GM21723 (cell line): ENCODE measurements around the gene VIT.
"Not testable (repeated sequence)": the region's sequence is repeated elsewhere in the genome, so short reads cannot be mapped to it uniquely, and the experiment has no call there.

Source experiments
- ATAC-seq: cut with Tn5 transposase; IDR thresholded peaks from one replicate; pipeline ENCODE4 v1.9.1; 2021; ENCODE audit warnings: mild to moderate bottlenecking, moderate library complexity; ENCODE audit not compliant: unreplicated experiment

Gene VIT

GRCh38 chr2:36677386-36677785 is 19.1 kb upstream of the VIT start:
- no peak for ATAC-seq

GRCh38 chr2:36677996-36678605 is 18.4 kb upstream of the VIT start:
- ATAC-seq: no peak

- ATAC-seq: no peak
Observed at GRCh38 chr2:36678856-36679255, 17.7 kb upstream of the VIT start.

DNA sequence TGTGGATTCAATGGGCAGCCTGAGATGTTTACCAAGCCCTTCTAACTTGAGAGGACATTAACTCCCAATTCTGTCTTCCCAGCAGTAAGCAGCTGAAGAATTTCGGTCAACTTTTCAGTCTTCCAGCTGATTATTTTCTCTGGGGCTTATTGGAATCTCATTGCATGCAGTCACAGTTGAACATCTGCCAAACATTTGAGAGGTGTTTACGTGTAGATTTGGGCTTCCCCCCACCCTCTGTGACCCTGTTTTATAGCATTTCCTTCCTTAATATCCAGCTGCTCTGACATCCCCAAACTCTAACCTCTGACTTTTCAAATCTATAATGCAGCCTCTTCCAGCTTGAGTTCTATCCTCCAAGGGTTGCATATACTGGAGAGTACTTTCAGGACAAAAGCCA is 16.5 kb upstream of the VIT start:
- ATAC-seq: no peak

DNA sequence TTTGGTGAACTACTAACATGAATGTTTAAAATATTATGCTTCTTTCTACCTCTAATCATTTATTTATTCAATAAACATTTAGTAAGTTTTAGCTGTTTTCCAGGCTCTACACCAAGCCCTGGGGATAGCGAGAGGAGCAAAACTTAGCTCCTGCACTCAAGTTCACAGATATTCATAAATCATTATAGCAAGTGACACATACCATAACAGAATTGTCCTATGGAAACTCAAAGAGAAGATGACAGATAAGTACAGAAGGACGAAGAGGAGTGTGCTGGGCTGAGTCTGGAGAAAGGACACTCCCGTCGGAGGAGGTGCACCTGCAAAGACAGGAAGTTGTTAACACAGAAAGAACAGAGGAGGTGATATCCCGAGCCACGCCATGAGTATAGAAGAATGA is 13.9 kb upstream of the VIT start:
- ATAC-seq: no peak

DNA sequence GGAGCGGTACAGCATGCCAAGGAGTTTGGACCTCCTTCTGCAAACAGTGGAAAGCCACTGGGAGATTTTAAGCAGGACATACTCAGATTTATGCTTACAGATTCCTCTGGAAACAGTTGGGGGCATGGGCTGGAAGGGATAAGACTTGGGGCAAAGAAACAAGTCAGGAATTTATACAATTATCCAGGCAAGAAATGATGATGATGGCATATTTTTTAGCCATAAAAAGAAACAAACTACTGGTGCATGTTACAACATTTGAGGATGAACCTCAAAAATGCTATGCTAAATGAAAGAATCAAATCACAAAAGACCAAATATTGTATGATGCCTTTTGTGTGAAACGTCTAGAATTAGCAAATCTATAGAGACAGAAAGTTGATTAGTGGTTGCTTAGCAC is 13.5 kb upstream of the VIT start:
- ATAC-seq: no peak

DNA sequence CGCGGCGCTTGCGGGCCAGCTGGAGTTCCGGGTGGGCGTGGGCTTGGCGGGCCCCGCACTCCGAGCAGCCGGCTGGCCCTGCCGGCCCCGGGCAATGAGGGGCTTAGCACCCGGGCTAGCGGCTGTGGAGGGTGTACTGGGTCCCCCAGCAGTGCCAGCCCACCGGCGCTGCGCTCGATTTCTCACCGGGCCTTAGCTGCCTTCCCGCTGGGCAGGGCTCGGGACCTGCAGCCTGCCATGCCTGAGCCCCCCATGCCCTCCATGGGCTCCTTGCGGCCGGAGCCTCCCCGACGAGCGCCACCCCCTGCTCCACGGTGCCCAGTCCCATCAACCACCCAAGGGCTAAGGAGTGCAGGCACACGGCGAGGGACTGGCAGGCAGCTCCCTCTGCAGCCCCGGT is 8.2 kb upstream of the VIT start:
- not testable (repeated sequence) for ATAC-seq

GRCh38 chr2:36689013-36689412 is 7.5 kb upstream of the VIT start:
- not testable (repeated sequence) for ATAC-seq

GRCh38 chr2:36692121-36692520 is 4.4 kb upstream of the VIT start:
- no peak for ATAC-seq

- no peak for ATAC-seq
Observed at GRCh38 chr2:36693825-36694224, 2.7 kb upstream of the VIT start.

GRCh38 chr2:36695746-36696415 is 626 bp upstream of the VIT start:
- ATAC-seq: no peak

GRCh38 chr2:36697424-36698066 is 1.0 kb downstream of the VIT start:
- no peak for ATAC-seq

DNA sequence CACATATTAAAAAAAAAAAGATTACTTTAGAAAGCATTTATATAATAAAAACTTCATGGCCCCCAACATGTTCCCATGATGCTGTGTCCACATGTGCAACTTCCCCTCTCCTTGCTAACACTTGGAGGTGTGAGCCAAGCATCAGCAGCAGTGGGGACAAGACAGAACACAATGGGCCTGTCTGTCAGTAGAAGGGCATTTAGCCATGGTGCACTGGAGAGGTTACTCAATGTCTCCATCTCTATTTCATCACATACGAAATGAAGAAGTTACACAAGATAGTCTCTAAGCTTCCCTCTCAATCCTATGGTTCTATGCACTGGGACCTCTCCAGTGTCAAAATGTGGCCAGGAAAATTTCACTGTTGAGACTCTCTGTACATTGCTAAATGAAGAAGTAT is 2.5 kb downstream of the VIT start:
- no peak for ATAC-seq

- ATAC-seq: no peak
Observed at GRCh38 chr2:36700311-36700710, 3.8 kb downstream of the VIT start.

GRCh38 chr2:36701391-36701795 is 4.9 kb downstream of the VIT start:
- no peak for ATAC-seq

GRCh38 chr2:36701918-36702317 is 5.4 kb downstream of the VIT start:
- ATAC-seq: no peak

- ATAC-seq: no peak
Observed at GRCh38 chr2:36702781-36703180, 6.3 kb downstream of the VIT start.

GRCh38 chr2:36704475-36705150 is 8.1 kb downstream of the VIT start:
- no peak for ATAC-seq

- no peak for ATAC-seq
Observed at GRCh38 chr2:36705326-36706020, 9.0 kb downstream of the VIT start.

- ATAC-seq: no peak
Observed at GRCh38 chr2:36706021-36706876, 9.7 kb downstream of the VIT start.
